Activated CD4-positive, alpha-beta T cell treated with anti-CD3 and anti-CD28 coated beads, Interleukin-10, Interleukin-2, amounts not matched to agents 100 ng/mL and 50 ng/mL, durations not matched to agents 16 hours and 8 hours (primary cell): ENCODE measurements around the gene SMAD3.

ENCODE experiments used
- DNase-seq: peaks from one replicate; pipeline ENCODE4 v3.0.0-alpha.2; 2020

Gene SMAD3

DNA sequence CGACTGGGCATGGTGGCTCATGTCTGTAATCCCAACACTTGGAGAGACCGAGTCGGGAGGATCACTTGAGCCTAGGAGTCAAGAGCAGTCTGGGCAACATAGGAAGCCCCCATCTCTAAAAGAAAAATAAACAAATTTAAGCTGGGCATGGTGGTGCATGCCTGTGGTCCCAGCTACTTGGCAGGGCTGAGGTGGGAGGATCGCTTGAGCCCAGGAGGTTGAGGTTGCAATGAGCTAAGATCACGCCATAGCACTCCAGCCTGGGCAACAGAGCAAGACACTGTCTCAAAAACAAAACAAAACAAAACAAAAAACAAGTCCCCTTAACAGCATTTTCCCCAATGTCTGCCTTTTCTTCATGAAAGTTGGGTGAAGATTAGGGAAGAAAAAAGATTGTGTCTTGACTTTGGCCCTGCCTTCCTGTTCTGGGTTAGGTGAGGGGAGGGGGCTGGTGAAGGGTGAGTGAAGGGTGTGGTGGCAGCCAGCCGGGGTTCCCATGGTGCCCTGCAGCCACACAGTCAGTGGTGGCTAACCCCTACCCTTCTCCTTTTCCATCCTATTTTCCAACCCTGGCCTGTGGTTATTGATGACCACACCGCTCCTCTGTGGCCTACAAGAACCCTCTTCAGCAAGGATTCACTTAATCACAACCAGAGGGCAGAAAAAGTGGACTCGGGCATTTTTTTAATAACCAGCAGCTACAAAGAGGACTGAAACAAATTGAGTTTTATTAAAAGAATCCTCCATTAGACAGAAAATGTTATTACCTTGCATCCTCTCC lies 28.4 kb upstream of the SMAD3 start:
- DNase-seq = no peak

DNA sequence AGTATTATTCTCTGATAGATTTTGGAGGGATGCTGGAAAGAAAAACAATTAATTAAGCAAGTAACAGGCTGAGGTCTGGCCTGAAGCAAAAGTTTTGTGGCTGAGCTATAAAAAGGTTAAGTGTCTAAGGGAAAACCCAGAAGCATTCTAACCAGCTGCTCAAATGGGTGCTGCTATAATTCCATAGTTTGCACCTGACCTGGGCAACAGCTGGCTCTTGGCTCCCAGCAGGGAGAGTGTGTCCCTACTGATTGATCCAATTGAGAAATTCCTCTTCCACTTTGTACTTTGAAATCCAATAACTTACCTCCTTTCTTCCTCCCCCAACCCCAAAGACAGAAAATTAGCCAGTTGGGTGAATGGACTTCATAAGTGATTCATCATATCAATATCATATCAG lies 27.7 kb upstream of the SMAD3 start:
- no peak for DNase-seq

DNA sequence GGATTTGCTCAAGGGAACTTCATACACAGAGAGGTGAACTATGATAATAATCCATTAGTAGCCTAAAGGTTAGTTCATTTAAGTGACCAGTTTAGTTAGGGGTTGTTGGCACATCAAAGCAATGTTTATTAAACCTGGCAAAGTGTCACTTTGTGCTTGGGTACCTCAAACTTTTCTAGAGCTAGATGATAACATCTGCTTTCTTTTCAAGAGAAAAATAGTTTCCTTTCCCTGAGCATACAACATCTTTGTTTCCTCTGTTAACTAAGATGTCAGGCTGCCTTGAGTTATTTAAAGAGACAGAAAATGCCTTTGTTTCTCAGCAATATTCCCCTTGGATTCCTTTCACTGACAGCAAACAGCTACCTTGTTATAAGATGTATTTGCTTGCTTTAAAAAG lies 26.7 kb upstream of the SMAD3 start:
- DNase-seq = no peak

DNA sequence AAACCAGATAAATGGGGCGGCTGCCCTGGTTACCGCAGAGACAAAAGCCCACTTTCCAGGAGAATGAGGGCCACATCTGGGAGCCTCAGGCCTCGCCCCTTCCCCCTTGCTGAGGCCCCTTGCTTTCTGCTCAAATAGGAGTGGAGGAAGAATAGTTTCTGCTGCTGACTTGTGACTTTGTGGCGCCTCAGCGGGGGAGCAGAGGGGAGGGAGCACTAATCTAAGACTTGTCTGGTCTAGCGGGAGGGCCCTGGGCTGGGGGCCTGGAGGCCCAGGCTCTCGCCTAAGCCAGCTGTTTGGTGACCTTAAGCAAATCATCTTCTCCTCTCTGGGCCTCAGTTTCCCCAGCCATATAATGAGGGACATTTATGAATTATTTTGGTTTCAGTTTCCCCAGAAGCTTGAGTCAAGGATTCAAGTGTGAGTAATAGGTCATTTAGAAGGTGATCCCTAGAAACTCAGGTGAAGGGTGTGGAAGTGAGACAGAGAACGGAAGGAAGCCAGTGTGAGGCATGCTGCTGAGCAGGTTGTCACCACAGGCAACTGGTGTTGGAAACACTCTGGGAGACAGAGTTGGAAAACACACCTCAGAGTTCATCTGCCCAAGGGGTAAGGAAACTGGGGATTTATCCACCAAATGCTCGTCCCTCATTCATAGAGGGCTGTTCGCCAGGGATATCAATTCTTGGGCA lies 25.9 kb upstream of the SMAD3 start:
- no peak for DNase-seq

DNA sequence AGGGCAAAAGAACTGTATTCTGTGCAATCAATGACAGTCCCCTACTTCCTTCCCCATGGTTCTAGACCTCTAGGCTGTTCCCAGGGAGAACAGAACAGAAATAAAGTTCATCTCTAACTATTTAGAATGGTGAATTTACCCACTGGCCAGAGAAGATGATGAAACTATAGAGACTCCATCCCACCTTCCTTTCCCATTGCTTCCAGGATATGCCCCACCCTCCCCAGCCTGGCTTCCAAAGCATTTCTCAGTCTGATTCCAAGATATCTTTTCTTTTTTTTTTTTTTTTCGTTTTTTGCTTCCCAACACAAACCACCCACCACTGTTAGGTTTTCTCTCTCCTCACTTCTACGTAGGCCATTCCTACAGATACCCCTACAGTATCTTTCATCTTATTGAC lies 25.1 kb upstream of the SMAD3 start:
- no peak for DNase-seq

DNA sequence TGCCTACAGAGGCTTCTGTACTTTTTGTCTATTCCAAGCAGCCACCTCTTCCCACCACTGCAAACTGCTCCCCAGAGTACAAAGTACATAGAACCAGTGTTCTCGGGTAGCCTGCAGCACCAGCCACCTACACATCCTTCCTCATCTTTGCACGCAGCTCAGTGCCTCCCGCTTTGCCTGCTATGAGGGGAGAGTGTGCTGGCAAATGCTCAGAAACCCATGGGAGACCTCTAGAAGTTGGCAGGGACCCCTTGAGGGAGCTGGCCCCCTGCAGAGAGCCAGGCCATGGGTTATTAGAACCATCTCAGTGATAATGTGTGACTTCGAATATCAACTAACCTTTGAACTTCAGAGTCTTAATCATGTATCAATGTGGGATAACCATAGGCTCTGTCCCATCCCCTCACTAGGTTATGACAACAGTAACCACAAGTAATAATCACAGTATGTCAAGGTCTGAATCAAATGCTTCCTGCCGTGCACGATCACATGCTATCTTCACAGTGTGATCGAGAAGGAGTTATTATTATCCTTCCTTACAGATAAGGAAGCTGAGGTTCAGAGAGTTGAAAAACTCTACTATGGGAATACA lies 22.8 kb upstream of the SMAD3 start:
- DNase-seq = no peak

DNA sequence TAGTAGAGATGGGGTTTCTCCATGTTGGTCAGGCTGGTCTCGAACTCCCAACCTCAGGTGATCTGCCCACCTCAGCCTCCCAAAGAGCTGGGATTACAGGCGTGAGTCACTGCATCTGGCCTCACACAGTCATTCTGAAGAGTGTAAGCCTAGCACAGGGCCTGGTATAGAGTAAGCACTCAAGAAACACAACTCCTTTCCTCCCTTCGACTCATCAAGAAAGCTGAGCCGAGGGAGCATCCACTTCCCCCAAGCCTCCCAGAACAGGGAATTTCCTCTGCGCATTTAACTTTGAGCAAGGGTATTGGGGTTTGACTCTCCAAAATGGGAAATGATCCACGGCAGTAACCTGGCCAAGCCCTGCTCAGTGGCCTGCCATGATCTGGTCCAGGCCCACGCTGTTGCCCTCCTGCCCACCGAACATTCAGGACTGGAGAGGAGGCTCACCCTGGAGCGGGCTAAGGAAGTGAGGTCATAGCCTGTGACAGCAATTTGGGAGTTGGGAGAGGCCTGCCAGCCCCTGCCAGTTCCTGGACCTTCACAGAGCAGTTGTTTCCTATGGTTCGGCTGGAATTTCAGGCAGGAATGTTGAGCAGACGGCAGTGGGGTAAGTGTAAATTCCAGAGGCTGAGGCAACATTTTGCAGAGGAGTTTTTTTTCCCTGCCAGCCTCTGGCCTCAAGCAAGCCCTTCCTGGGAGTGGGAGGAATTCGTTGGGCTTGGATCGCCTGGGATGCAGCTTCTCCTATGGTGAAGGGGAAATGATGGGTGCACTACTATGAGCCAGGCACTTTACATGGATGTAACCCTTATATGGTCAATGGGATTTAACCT lies 21.2 kb upstream of the SMAD3 start:
- DNase-seq = no peak

DNA sequence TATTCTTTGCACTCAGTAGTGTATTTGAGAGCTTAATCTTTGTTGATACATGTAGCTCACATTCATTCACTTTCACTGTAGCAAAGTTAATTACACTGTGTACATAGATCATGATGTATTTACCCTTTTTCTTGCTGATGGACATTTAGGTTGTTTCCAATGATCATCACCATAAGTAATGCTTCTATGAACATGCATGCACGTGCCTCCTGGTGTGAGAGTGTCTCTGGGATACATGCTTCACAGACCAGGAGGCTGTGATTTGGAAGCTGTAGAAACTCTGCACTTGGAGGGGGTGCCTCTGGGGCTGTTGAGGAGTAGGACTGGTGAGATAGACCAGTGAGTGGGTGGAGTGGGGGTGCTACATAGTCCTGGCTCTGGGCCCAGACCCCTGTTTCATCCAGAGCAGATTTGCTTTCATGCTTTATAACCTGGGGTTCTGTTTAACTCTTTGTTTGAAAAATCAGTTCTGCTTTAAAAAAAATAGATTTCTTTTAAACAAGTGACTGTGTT lies 18.2 kb upstream of the SMAD3 start:
- no peak for DNase-seq

DNA sequence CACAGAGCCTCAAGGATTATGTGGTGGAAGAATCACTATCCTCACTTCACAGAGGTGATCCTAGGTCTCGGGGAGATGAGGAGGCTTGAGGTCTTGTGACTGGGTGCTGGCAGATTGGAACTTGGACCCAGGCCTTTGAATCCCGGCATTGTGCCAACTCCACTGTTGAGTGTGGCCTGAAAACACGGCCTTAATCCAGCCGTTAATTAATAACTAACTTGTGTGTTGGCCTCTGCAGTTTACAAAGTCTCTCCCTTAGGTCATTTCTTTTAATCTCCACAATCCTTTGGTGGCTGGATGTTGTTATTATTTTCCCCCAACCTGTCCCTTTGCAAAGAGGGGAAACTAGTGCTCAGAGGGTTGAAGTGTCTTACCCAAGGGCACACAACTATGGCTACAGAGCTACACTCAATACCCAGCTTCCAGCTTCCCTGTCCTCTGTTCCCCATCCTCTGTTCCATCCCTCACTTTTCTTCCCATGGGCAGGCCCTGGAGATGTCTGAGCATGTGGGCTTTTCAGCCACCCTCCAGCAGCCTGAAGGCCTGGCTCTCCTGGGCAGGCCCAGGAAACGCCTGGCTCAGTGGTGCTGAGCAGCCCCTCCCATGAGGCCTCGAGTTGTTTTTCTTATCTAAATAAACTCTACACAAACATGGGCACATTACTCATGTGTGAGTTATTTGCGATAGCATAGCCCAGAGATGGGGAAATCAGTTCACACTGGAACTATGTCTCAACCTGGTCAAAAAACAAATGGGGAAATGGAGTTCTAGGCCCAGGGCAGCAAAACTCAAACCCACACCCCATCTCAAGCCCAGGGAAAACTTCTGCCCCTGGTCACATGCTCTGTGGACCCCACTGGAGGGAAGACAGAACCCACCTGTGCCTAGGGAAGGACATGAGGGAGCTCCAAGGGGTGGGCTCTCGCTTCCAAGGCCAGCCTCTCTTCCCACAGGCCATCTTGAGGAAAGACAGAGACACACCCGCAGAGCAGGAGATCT lies 16.8 kb upstream of the SMAD3 start:
- no peak for DNase-seq

DNA sequence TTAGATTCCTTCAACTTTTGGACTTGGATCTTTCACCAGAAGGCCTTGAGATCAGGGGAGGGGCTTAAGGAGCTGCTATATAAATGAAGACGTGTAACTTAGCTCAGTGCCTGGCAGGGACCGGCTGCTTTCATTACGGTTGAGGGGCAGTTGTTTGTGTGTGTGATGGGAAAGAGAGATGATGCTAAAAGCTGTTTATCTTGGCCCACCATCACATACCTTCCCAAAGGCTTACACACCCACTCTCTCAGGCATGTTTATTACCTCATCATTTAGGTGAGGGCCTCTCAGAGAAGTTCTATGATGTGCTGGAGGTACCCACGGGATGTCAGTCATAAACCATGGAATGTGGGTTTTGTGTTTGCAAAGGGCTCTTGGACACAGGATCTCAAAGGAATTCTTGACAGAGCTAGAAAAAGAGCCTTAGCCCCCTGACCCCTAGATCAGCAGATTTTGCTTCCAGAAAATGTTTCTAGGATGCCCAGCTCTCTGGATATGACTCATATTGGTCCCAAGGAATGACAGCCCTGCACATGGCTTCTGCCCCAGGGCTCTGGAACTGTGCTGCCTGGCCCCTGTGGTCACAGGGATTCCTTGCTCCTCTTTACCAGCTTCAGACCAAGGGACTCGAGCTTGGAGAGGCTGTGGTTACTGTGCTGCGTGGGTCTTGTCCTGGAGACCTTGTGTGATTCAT lies 15.9 kb upstream of the SMAD3 start:
- no peak for DNase-seq

DNA sequence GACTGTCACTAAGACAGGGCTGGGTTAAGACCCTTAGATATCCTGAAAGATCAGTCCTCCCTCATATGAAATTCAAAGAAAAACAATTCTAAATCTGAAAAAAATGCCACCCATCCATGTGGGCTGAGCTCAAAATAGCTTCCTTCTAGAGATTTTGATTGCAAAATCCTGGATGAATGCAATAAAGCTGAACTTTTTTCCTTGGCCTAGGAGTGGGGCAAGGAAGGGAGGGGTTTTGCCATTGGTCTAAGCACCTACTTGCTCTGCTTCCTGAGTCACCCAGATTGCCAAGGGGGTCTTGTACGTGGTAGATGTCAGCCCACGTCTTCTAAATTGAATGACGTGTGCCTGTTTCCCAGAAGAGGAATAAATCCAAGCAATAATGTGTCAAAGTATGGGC lies 15.3 kb upstream of the SMAD3 start:
- DNase-seq = no peak

DNA sequence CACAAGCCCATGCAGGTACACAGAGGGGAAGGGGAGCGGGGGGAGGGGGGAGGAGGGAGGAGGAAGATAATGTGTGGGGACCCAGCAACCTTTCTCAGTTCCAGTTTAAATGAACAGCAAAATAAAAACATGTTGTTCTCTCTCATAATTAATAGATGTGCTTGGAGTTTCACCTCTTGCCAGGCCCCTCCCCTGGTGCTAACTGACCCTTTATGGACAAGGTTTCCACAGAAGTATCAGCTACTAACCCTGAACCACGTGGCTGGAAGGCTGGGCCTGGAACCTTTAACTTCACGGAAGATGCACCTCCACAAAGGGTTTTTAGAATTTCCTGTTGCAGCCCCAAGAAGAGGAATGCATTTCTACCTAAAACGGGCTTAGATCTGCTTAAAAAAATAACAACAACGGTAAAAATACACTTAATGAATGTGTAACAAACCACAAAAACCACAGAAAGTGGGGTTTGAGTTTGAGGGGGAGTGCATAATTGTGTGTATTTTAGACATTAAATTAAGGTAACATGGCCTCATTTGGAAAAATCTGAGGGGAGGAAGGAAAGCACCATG lies 14.8 kb upstream of the SMAD3 start:
- peak; percentile 47 for DNase-seq

DNA sequence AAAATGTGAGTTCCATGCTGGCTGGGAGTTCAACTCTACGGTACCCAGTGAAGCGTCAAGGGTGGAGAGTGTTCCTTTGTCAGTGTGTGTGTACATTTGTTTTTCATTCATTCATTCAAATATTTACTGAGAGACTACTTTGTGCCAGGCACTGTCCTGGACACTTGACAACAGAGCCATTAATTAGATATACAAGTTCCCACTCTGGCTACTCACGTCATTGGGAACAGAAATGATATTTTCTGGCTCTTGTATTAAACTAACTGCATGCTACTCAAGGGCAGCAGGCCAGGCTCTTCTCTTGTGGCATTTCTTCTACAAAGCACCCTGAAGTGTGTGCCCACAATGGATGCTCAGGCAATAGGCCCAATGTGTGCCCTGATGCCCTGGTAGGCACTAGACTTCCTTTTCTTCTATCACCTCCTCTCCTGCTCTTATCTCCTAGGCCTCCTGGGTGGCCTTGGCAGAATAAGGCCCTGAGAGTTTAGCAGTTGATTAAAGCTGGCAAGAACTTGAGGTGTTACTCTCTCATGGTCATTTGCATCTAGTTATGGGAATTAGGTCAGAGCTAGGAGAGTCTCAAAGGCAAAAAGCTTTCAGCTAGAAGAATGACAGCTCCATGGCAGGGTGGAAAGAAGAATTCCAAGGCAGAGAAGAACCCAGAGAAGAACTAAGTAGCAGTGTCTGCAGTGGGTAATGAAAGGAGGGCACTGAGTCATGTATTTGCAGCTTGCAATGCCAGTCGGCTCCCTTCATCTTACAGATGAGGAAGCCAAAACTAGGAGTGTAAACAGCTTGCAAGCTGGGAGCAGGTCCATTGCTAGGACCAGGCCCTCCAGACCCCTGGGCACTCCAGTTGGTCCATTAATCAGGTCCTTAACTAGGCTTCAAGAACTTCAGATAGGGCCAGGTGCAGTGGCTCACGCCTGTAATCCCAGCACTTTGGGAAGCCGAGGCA lies 14.0 kb upstream of the SMAD3 start:
- no peak for DNase-seq

DNA sequence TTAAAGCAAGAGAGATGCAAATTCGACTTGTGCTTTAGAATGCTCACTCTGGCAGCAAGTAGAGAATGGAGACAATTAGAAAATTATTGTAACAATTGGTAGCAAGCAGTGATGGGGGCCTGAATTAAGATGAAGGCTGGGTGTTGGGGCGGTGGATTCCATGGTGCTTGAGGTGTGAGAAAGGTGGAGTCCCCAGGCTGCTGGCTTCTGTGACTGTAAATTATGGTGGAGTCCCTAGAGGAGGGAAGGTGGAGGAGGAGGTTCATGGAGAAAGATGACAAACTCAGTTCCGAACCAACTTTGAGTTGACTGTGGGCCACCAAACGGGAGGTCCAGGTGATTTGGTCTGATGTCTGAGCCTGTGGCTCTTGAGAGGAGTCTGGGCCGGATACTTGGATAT lies 10.7 kb upstream of the SMAD3 start:
- no peak for DNase-seq

DNA sequence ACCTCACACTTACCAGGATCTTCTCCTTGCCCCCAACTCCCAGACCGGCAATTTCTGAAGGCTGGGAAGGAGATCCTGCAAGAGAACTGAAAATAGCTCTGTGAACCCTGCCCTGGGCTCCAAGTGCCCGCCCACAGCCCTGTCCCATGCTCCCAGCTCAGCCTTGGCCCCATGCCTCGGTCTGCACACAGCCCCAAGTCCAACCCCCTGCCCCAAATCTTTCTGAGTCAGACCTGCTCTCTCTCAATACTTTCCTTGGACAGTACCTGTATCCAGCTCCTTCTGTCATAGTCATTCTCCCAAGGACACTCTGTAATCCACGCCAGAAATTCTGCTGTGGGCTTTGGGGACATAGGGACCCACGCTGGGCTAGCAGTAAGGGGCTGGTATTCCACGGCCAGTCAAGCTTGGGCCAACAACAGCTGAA lies 6.3 kb upstream of the SMAD3 start:
- DNase-seq = no peak

DNA sequence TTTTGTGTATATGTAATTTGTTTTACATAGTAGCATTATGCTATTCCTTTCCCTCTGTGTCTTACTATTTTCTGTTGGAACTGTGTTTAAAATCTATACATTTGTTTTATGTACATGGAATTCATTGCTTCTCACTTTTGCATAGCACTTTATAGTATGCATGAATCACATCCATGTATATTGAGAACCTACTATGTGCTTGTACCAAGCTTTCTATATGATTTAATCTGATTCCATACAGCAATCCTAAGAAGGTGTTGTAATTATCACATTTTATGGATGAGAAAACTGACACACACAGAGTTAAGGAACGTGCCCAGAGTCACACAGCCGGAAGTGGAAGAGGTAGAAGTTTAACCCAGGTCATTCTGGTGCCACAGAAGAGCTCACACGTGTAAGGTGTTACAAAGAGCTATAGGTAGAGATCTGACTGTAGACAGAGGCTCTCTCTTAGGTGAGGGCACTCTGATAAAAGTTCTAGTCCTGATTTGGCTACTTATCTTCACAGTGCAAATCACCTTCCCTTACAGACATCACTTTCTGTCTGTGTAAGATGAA lies 3.5 kb upstream of the SMAD3 start:
- no peak for DNase-seq

DNA sequence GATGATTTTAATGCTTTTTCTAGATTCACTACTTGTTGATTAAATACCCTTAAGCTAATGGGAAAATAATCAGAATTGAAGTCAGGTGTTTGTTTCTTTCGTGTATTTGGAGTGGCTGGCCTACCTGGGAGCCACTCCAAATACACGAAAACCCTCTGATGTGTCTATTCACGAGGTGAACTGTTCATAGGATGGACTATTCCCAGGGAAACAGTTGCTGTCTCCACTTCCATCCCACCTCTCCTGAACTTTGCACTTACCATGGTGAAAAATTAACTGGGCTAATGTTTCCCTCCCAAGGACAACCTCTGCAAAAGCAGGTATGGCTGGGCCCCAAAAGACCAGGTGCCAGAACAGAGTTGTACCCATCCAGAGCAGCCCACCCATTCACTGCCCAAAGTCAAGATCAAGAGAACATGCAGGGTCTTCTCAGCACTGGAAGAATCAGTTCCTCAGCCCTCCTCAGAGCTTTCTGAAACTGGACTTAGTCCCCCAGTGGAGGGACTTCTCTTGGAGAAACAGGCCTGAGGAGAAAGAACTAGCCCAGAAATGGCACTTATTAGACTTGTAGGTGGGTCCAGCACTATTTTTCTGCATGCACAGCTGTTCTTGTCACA lies 2.9 kb upstream of the SMAD3 start:
- DNase-seq = no peak

DNA sequence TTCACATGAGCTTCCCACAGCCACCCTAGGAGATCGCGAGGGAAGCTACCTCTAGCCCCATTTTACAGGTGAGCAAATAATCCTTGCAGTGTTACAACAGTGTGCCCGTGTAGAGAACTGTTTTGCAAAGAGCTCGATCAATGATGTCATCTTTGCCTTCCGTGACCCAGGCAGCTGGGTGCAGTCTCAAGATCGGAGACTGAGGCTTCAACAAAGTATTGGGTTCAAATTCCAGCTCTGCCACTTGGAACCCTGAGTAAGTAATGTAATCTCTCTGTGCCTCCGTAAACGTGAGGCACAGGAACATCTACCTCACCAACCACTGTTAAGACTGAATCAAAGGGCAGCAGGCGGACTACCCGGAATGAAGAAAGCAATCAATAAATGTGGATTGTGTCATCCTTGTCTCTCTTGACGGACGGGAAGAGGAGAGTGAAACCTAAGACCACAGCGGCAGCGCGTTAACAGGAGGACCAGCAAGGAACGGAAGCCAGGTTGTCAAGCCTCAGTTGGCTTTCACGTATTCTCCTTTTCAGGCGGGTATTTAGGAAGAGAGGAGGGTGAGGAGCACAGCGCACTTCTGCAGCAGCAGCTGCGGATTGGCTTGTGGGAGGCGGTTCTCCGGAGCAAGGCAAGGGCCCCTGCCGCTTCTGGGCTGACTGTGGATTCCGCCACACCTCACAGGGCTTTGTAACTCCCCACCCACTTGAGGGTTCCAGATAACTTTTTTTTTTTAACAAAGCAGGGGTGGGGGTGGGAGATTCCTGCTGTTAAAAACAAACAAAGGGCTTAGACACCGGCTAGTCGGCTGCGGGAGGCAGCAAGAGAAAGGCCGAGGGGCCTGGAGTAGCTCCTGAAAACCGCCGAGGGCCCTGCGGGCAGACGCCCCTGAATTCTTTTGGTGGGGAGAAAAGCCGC lies 1.5 kb upstream of the SMAD3 start:
- DNase-seq = peak; percentile 64
